EL (cell line): ENCODE results near the gene TMSB10.
"Not testable (repeated sequence)": the region's sequence is repeated elsewhere in the genome, so short reads cannot be mapped to it uniquely, and the experiment has no call there.

Experiments used
- DNase-seq: peaks from one replicate; pipeline ENCODE4 v3.0.0-alpha.2; 2016

The TMSB10 gene

DNA sequence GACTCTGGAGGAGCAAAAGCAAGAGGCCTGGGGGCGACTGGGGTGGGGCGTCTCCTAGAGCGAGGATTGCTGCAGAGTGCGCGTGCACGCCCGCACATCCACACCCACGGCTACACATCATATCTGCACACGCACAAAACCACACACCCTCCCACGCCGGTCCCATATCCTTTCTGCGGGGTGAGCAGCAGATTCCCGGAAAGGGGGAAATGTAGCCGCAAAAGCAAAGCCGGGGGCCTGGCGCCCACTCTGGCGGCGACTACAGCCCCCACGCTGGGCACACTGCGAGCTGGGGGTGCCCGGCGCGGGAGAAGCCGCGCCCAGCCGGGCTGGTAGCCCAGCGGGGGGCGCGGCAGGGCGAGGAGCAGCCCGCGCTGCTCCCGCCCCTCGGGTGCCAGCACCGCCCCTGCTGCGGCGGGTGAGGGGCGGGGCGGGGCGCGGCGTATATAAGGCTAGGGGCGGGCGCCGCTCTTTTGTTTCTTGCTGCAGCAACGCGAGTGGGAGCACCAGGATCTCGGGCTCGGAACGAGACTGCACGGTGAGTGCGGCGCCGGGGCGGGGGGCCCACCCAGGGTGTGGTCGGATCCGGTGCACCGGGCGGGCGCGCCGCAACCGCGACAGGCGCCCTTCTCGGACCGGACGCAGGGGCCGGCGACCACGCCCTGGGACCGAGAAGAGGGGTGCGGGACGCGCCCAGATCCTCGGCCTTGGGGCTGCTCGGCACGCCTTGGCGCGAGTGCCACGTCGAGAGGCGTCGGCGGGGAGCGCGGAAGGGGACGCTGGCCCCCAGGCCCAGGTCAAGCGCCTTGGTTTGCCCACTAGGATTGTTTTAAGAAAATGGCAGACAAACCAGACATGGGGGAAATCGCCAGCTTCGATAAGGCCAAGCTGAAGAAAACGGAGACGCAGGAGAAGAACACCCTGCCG lies at the start of gene TMSB10:
Gene TMSB10 (plus strand): TSS at position 476 of the 927 bp plus-strand sequence.
- peak; percentile 86 for DNase-seq

- DNase-seq, result no peak
Measured at GRCh38 chr2:84855731-84856130, 49.7 kb upstream of the TMSB10 start.

DNA sequence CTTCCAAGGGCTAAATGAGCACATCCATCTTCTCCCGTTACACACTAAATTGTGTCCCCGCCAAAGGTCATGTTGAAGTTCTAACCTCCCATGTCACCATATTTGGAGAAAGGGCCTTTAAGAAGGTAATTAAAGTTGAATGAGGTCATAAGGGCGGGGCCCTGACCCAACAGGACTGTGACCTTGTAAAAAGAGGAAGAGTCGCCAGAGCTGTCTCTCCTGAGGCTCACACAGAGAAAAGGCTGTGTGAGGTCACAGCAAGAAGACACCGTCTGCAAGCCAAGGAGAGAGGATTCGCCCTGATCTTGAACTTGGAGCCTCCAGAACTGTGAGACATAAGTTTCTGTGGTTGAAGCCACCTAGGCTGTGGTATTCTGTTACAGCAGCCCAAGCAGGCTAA lies 48.7 kb upstream of the TMSB10 start:
- DNase-seq, result no peak

- DNase-seq, result no peak
Measured at GRCh38 chr2:84857566-84857965, 47.9 kb upstream of the TMSB10 start.

GRCh38 chr2:84858123-84858522 lies 47.3 kb upstream of the TMSB10 start:
- no peak for DNase-seq

GRCh38 chr2:84858937-84859336 lies 46.5 kb upstream of the TMSB10 start:
- no peak for DNase-seq

DNA sequence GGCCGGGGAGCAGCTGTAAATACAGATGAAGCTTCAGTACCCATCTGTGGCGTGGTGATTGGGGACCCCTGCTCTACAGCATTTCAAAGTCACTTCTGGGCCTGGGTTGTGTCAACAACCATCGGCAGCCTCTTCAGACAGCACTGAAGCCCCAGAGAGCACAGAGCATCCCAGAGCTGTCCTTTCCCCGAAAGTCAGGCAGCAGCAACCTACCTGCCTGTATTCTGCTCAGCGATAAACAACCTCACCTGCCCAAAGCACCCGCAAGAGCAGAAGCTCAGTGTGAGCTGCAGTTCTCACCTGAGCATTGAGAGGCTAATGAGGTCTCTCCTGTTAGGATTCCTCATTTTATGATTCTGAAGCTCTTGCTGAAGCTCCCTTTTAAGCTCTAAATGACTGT lies 43.9 kb upstream of the TMSB10 start:
- no peak for DNase-seq

GRCh38 chr2:84862006-84862405 lies 43.5 kb upstream of the TMSB10 start:
- no peak for DNase-seq

DNA sequence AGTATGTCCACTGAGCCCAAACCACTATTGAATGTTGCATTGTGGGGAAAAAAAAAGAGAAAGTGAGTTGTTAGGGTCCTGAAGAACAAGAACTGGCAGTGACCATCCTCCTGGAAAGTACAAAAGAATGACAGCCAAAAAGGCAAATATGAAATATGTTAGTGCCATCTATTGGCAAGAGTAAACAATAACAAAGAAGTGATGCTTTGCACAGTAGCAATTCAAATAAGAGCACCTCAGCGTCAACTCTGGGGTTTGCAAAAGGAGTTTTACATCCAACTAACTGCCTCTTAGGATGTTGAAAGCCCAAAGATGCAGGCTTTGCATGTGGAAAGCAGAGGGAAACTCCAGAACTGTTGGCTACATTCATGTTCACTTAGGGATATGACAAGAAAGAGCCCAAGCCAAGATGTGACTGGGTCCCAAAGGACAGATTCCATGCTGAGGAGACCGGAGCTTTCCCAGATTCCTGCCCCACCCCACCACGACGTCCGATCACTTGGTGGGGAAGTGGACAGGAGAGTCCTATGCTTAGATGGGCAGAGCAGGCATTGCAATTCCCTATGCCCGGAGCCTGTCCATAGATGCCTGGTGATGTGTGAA lies 40.2 kb upstream of the TMSB10 start:
- peak; percentile 47 for DNase-seq

DNA sequence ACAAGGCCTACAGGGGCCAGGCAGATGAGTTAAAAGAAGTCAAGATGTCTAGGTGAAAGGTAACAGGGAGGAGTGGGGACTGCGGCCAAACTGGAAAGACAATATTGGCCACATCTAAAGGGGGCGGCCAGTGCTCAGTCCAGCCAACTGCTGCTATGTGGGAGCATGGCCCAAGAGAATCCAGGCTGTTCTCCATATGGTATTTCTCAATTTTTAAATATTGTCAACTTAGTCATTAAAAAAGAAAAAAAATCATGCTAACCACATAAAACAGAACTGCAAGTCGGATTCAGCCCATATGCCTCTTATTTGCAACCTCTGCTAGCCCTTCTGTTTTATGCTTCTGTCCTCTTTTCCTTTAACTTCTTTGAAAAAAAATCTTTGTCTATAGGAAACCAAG lies 39.3 kb upstream of the TMSB10 start:
- no peak for DNase-seq

GRCh38 chr2:84868327-84868726 lies 37.1 kb upstream of the TMSB10 start:
- not testable (repeated sequence) for DNase-seq

GRCh38 chr2:84870306-84870705 lies 35.1 kb upstream of the TMSB10 start:
- DNase-seq, result no peak

- DNase-seq, result not testable (repeated sequence)
Measured at GRCh38 chr2:84872691-84873090, 32.8 kb upstream of the TMSB10 start.

GRCh38 chr2:84873350-84873749 lies 32.1 kb upstream of the TMSB10 start:
- DNase-seq, result no peak

- peak; percentile 40 for DNase-seq
Measured at GRCh38 chr2:84874381-84875212, 30.9 kb upstream of the TMSB10 start.

DNA sequence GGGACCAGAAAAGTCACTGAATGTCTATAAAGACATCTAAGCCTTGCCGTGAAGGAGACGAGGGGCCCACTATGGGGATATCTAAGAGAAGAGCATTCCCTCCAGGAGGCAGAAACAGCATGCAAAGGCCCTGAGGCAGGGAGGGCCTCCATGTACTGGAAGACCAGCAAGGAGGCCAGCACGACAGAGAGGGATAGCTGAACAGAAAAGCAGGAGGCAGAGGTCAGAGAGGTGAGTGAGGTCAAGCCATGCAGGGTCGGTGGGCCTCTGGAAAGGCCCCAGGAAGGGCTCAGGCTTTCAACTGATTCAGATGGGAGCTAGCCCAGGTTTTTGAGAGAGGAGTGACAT lies 30.3 kb upstream of the TMSB10 start:
- no peak for DNase-seq

DNA sequence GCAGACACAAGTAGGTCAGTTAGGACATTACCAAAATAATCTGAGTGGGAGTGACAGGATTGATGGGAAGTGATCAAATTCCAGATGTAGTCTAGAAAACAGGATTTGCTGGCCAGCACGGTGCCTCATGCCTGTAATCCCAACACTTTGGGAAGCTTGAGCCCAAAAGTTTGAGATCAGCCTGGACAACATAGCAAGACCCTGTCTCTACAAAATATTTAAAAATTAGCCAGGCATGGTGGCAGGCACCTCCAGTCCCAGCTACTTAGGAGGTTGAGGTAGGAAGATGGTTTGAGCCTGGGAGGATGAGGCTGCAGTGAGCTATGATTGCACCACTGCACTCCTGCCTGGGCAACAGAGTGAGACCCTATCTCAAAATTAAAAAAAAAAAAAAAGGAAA lies 29.8 kb upstream of the TMSB10 start:
- not testable (repeated sequence) for DNase-seq

GRCh38 chr2:84876369-84876768 lies 29.1 kb upstream of the TMSB10 start:
- no peak for DNase-seq

- no peak for DNase-seq
Measured at GRCh38 chr2:84878459-84878858, 27.0 kb upstream of the TMSB10 start.

DNA sequence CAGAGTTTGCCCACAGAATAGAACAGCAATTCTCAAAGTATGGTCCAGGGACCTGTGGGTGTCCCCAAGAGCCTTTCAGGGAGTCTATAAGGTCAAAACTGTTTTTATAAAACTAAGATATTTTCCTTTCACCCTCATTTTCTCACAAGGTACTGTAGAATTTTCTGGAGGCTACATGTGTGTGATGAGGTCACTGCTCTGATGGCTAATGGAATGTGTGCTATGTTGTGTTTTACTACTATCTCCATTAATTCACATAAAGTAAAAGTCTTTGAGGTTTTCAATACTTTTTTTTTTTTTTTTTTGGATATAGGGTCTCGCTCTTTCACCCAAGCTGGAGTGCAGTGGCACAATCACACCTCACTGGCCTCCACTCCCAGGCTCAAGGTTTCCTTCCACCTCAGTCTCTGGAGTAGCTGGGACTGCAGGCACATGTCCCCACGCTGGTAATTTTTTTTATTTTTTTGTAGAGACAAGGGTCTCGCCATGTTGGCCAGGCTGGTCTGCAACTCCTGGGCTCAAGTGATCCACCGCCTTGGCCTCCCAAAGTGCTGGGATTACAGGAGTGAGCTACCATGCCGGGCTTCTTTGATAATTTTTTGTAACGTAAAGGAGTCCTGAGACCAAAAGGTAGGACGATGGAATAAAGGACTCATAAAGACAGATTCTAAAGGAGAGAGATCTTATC lies 26.4 kb upstream of the TMSB10 start:
- DNase-seq, result peak; percentile 53

DNA sequence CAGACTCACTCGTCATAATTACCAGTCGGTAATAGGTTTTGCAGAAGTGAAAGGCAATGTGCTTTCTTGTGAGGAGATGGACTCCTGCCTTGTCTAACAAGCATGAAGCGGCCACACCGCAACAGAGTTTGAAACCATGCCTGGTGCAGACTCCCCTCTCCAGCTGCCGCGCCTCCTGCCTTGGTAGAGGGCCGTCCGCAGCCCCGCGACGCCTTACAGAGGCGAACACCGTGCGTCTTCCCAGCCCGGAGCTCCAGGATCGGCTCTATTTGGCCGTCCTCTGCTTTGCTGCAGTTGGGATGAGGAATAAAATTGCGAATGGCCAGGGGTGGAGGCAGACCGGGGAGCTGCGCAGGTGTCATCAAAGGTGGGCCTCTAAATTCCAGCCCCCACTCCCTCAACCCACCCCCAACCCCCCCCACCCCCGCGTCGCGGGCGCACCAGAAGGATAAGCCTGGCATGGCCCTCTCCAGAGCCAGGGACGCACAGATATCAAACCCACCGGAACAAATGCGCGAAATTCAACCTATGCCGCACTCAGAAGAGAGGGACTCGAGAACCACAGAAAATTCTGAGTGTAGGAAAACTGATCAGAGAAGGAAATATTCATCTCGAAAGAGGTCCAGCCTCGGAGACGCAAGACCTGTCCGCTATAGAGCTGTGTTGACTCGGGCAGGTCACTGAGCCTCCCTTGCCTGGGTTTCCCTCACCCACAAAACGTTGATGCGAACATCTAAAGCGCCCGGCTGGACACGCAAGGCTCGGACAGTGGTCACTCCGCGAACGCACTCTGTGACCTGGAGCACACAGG lies 25.7 kb upstream of the TMSB10 start:
- DNase-seq, result no peak

DNA sequence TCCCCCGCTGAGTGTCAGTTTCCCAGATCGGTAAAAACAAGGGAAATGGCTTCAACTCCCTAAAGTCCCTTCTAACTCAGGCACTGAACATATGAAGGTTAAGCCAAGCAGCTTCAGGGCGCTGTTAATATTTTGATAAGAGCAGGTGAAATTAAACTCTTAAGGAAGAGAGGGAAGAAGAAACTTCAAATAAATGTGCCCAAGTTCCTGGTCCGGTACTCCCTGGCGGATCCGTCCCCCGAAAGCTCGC lies 25.1 kb upstream of the TMSB10 start:
- no peak for DNase-seq
